ENCODE data around the gene MPRIP.

GRCh38 chr17:17107891-17108431, 65.7 kb downstream of the MPRIP start:
- TF ChIP-seq MAX (CRISPR knock-in tag; IDR thresholded peaks at IDR 0.05) (no peak), ZBTB43 (CRISPR knock-in tag; IDR thresholded peaks at IDR 0.05) (no peak), ZNF121 (CRISPR knock-in tag; IDR thresholded peaks at IDR 0.05) (no peak), CTCF (IDR thresholded peaks at IDR 0.05) (no peak), CREM (CRISPR knock-in tag; IDR thresholded peaks at IDR 0.05) (no peak), SP1 (CRISPR knock-in tag; conservative IDR thresholded peaks at IDR 0.05) (no peak)
